ENCODE measurements around the gene SAMD14.

Gene SAMD14

GRCh38 chr17:50111673-50112655 is 18.0 kb downstream of the SAMD14 start:
- no peak for DNase-seq

- DNase-seq, result no peak
Measured at GRCh38 chr17:50110591-50111349, 19.2 kb downstream of the SAMD14 start.

DNA sequence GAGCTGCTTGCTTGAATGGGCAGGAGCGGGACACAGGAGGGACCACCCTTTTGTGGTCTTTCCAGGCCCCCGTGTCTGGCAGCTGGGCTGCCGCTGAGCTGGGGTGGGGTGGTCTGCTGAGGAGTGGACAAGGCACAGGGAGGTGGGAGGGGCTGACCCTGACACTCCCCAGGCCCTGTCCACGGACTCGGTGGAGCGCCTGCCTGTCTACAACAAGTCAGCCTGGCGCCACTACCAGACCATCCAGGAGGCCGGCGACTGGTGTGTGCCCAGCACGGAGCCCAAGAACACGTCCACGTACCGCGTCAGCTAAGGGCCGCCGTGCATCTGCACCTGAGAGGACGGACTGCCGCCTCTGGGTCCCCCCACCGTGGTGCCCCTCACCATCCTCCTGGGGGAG is 20.2 kb downstream of the SAMD14 start:
- no peak for DNase-seq

GRCh38 chr17:50109207-50109606 is 20.8 kb downstream of the SAMD14 start:
- no peak for DNase-seq

DNA sequence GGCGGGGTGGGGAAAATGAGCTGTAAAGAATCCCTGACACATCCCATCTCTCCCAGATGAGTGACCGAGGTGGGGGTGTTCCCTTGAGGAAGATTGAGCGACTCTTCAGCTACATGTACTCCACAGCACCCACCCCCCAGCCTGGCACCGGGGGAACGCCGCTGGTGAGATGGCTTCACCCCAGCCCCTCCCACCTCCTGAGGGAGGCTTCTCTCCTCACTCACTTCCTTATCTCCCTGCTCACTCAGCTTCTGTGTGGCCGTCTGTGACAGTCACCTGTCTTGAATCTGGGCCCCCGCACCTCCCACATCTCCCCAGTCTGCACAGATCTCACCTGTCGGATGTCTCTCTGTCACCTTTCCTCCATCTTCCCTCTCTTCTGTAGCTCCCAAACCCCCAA is 21.4 kb downstream of the SAMD14 start:
- no peak for DNase-seq

- DNase-seq, result no peak
Measured at GRCh38 chr17:50107790-50108414, 22.1 kb downstream of the SAMD14 start.

DNA sequence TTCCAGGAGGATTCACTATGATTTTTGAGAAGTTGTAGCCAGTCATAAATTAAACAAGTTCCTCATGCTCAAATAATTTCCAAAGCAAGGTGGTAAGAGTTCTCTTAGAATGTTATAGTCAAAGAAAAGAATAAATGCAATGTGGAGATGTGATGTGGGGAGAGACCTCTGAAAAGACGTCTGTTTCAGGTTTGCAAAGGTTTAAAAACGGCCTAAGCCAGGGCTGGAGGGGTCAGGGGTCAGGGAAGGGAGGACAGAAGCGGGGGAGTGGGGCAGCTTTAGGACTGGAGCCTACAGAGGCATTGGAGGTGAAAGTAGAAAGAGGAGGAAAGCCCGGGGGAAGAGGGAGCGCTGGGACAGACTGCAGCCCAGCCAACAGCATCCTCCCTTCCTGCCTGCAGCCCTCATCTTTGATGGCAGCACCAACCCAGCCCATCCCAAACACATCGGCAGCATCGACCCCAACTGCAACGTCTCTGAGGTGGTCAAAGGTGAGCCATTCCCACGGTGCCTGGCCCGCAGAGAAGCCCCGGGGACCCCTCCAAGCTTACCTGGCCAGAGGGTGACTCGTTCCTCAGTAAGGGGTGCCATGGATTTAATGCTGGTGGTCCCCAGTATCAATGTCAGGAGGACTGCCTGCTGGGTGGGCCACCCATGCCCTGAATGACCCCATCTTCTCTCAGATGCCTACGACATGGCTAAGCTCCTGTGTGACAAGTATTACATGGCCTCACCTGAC is 23.4 kb downstream of the SAMD14 start:
- DNase-seq, result no peak

GRCh38 chr17:50105811-50106210 is 24.1 kb downstream of the SAMD14 start:
- no peak for DNase-seq

GRCh38 chr17:50103941-50104340 is 26.0 kb downstream of the SAMD14 start:
- no peak for DNase-seq

DNA sequence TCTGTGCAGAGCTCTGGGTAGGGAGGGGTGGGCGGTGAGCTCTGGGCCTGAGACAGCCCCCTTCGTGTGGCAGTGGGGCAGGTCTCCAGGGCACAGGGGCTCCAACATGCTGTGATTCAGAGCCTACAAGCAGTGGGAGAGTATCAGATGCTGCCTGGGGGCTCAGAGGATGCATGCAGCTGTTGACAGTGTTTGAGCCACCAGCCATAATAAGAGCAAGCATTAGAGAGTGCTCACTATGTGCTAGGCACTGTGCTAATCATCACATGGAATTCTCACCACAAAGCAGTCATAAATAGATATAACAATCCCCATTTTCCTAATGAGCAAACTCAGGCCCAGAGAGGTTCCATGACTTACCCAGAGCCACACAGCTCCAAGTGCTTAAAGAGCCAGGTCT is 26.7 kb downstream of the SAMD14 start:
- no peak for DNase-seq

- no peak for DNase-seq
Measured at GRCh38 chr17:50102164-50102991, 27.6 kb downstream of the SAMD14 start.

- DNase-seq, result no peak
Measured at GRCh38 chr17:50101346-50102163, 28.4 kb downstream of the SAMD14 start.

GRCh38 chr17:50100921-50101345 is 29.0 kb downstream of the SAMD14 start:
- no peak for DNase-seq

DNA sequence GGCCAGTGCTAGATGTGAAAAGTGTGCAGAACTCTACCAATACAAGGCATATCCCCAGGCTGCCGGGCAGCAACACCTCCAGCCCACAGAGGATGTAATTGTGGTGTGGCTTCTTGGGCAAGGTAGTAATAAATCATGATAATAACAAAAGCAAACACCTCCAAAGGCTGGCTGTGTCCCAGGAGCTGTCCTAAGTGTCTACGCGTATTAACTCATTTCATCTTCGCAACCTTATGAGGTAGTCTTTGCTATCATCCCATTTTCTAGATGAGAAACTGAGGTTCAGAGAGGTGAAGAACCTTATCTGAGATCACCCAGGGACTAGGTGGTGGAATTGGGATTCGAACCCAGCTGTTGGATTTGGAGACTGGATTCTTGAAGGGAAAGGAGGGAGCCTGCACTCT is 29.5 kb downstream of the SAMD14 start:
- no peak for DNase-seq

DNA sequence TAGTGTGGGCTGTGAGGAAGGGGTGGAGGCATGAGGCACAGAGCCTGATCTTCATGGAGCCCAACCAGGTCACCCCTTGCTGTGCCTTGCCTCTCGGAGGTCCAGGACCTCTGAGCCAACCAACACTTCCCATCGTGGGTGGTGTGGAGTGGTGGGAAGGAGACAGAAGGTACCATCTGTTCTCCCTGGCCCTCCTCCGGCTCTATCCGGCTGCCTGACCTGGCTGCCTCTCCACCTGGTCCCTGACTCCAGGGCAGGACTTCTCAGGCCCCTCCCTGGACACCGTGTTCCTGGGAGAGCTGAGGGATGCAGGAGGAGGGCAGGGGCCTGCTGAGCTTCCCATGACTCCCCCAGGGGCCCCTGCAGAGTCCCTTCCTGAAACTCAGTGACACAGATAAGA is 31.0 kb downstream of the SAMD14 start:
- DNase-seq, result no peak

DNA sequence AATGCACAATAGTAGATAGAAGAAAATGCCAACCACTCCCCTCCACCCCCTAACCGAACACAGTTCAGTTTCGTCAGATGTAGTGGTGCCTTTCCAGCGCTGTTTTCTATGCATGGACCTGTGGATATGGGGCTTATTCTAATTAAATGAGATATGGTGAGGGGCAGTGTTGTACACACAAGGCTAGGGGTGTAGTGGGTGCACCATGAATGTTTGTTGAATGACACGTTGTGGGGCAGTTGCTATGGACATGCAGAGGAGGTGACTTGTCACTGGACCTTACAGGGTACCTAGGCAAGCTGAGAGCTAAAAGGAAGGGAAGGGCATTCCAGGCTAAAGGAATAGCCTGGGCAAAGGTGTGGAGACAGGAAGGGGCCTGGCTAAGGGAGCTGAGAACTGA is 31.4 kb downstream of the SAMD14 start:
- DNase-seq, result no peak

DNA sequence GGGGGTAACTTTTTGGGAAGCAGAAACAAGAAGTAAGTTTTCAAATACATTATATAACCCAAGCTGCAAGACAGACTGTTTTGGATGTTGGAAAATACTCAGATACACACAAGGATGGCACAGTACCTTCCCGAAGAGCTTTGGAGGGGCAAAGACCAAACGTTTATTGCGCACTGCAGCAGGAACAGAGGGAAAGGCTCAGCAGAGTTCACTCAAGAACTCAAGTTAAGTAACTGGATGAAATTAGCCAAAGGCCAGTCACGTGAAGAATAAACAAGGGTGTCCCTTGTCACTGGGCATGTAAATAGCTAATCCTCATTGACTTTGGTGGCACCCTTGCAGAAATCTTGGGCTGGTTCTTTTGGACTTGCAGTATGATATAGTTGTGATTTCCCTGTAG is 32.0 kb downstream of the SAMD14 start:
- no peak for DNase-seq

GRCh38 chr17:50097455-50097854 is 32.5 kb downstream of the SAMD14 start:
- DNase-seq, result no peak

GRCh38 chr17:50096758-50097157 is 33.2 kb downstream of the SAMD14 start:
- DNase-seq, result no peak

- DNase-seq, result no peak
Measured at GRCh38 chr17:50096092-50096491, 33.9 kb downstream of the SAMD14 start.

- no peak for DNase-seq
Measured at GRCh38 chr17:50095626-50096037, 34.3 kb downstream of the SAMD14 start.
